Endometrial microvascular endothelial cells (primary cell): ENCODE measurements around the gene NDFIP2. TPM values are rescaled to one million over a fixed set of nuclear protein-coding genes. Genes with fewer than 3 reads are reported as not detected.

ENCODE experiments used
- in situ Hi-C: cut with HindIII; loops from 2 replicates; pipeline ENCODE4 v1.10.0; 2017; ENCODE audit warnings: low sequenced_read_pairs, low pct_unique_long_range_greater_than_20kb; ENCODE audit errors: inconsistent ontology term
- total RNA-seq: library from RNA; depleted of rRNA; stranded (reverse); fragments of >200 nt; gene quantifications from one replicate; pipeline ENCODE4 v1.2.3, GENCODE V29; 2015; ENCODE audit errors: inconsistent ontology term

The NDFIP2 gene
- total RNA-seq, 1 donor from 2014 or later: 13.6 TPM

DNA sequence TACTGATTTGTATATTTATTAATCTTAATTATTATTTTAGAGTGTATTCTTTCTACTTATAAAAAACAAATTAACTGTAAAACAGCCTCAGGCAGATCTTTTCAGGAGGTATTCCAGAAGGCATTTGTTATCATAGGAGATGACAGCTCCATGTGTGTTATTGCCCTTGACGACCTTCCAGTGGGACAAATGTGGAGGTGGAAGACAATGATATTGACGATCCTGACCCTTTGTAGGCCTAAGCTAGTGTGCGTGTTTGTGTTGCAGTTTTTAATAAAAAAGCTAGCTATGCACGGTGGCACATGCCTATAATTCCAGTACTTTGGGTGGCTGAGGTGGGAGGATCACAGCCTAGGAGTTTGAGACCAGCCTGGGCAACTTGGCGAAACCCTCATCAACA, 46.7 kb downstream of the NDFIP2 start:
- in situ Hi-C loops: no loop called here

DNA sequence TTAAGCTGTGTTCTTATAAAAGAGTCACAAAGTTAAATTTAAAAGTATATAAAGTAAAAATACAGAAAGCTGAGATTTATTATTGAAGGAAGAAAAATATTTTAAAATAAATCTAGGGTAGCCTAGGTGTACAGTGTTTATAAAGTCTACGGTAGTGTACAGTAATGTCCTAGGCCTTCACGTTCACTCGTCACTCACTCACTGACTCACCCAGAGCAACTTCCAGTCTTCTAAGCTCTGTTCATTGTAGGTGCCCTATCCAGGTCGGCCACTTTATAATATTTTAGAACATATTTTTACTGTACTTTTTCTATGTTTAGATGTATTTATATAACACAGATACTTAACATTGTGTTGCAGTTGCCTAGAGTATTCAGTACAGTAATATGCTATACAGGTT, 47.4 kb downstream of the NDFIP2 start:
- in situ Hi-C loops: no loop called here

DNA sequence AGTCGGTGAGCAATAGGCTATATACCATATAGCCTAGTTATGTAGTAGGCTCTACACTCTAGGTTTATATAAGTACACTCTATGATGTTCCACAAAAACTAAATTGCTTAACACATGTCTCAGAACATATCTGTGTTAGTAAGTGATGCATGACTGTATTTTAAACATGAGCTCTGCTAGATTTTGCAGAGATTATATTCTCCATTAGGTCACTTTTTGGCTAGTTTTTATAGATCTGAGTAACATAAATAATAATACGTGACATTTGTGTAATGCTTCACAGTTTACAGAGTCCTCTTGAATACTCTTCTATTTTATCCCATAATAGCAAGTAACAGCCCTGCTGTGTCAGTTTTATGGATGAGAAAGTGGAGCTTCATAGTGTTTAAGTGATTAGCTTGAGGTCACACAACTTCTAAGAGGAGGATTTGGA, 47.8 kb downstream of the NDFIP2 start:
- in situ Hi-C loops: no loop called here

DNA sequence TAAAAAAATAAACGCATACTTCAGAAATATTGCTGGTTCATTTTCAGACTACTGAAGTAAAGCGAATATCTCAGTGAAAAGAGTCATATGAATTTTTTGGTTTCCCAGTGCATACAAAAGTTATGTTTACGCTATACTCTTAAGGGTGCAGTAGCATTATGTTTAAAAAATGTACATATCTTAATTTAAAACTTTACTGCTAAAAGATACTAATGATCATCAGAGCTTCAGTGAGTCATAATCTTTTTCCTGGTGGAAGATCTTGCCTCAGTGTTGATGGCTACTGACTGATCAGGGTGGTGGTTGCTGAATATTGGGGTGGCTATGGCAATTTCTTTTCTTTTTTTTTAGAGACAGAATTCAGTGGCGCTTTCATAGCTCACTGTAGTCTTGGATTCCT, 48.9 kb downstream of the NDFIP2 start:
- in situ Hi-C loops: no loop called here

DNA sequence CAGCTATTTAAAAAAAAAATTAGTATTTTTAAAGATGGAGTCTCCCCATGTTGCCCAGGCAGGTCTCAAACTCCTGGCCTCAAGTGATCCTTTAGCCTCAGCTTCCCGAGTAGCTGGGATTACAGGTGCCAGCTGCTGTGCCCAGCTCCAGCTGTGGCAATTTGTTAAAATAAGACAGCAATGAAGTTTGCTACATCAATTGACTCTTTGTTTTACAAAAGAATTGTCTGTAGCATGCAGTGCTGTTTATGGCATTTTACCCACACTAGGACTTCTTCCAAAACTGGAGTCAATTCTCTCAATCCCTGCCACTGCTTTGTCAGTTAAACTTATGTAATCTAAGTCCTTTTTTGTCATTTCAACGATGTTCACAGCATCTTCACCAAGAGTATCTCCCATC, 49.3 kb downstream of the NDFIP2 start:
- in situ Hi-C loops: no loop called here

DNA sequence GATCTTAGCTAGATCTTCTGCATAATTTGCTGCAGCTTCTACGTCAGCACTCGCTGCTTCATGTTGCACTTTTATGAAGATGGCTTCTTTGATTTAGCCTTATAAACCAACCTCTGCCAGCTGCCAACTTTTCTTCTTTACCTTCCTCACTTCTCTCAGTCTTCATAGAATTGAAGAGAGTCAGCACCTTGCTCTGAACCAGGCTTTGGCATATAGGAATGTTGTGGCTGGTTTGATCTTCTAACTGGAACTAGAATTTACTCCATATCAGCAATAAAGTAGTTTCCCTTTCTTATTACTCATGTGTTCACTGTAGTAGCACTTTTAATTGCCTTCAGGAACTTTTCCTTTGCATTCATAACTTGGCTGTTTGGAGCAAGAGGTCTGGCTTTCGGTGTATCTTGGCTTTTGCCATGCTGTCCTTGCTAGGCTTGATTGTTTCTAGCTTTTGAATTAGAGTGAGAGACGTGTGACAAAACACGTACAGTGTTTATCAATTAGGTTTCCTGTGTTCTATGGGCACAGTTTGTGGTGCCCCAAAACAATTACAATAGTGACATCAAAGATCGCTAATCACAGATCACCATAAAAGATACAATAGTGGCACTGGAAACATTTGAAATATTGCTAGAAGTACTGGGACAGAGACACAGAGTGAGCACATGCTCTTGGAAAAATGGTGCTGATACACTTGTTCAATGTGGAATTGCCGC, 50.7 kb downstream of the NDFIP2 start:
- in situ Hi-C loops: no loop called here

DNA sequence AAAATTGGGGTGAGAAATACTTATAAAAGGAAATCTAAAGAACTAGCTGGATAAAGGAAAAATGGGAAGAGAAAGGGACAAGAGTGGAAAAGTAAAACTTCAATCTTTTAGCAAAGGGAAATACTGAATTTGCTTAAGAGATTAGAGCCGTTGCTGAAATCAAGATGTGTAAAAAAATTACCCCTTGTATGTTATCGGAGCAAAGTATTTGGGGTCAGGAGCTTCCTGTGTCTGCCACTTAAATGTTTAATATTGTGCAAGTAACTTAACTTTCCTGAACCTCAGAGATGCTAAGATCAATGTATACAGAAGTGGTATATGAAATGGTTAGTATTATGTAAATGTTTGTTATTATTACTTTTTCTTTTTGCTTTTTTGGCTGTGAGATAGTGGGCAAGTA, 51.6 kb downstream of the NDFIP2 start:
- in situ Hi-C loops: no loop called here

DNA sequence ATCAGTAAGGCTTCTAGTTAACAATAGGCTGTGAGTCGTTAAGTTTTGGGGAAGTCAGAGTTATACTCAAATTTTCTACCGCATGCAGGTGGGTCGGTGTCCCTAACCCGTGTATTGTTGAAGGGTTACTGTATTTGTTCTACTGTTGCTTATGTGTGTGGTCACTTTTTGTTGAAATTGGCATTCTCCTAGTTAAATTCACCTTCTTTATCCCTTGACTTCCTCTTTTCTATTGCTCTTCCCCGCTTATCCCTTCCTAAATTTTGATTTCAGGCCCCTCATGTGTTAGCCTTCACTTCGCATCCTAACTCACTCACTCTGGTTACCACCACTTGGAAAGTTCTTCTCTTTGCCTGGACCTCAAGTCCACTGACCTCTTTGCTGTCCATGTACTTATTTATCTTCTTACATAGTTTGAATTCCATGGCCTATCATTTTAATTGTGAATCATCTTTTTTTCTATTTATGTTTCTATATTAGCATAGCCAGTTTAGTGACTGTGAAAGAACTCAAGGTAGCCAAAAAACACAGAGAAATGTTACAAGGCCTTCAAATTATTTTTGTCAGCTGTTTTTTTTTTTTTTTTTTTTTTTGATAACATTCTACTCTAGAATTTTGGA, 52.9 kb downstream of the NDFIP2 start:
- in situ Hi-C loops: no loop called here

DNA sequence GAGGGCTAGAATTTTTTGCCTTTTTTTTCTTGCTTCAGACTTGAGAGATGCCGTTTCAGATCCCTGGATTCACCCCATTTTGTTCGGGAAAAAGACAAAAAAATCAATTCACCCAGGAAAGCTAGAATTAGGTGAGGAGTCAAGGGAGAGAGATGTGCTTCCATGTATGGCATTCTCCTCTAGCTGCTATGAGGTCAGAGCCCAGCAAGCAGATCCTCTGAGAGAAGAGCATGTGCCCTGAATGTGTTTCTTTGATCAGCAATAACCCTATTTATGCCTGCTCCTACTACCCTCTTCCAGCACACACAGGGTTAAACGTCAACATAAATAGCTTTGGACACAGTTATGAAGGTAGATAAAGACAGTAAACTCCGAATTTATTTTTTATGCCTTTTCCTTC, 53.6 kb downstream of the NDFIP2 start:
- in situ Hi-C loops: no loop called here

DNA sequence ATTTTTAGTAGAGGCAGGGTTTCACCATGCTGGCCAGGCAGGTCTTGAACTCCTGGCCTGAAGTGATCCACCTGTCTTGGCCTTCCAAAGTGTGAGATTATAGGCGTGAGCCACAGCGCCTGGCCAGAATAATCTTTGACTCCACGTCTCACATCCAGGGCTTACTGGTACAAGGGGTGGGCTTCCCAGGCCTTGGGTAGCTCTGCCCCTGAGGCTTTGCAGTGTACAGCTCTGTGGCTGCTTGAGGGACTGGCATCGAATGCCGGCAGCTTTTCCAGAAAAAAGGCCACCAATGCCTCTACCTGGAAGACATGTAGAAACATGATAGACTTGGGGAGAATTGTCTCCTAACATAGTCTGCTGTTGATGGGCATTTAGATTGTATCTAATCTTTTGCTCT, 57.8 kb downstream of the NDFIP2 start:
- in situ Hi-C loops: no loop called here

DNA sequence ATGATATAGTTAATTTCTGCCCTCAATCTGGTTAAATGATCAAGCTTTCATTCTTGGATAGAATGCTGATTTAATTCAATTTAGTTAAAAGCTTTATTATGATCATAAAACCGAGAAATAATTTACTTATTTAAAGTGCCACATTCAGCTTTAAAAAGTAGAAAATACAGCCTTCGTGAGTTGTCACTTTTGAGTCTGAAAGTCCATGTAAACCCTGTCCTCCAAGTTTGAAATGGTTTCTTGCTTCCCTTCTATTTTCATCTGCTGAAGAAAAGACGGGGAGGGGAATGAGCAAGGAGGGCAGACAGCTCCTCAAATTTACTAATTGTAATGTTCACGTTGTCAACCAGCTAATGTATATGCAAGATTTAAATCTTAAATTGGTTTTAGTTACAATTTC, 59.5 kb downstream of the NDFIP2 start:
- in situ Hi-C loops: no loop called here

DNA sequence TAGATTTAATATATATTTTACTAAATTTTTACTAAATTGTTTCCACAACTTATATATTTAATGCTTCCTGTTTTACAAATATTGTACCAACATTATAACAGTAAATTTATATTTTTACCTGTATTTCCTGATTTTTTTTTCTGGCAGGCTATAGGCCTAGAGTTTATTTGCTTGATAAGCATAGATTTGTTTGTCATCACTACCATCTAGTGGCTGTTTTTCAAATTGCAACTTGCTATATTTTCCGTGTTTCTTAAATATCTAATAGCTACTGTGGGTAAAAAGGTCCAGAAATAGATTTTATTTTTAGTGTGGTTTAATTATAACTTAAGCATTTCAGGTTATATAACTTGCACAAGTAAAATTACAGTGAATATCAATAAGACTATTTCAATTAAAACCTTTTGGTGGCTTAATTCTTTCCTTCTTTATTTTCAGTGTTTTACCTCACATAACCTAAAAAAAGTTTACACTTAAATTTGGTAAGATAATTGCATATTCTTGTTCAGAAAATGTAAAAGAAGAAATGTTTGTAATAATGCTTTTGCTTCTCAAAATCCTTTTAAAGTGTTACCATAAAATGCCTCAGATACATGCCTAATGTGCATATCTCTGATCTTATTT, 60.6 kb downstream of the NDFIP2 start:
- in situ Hi-C loops: no loop called here

DNA sequence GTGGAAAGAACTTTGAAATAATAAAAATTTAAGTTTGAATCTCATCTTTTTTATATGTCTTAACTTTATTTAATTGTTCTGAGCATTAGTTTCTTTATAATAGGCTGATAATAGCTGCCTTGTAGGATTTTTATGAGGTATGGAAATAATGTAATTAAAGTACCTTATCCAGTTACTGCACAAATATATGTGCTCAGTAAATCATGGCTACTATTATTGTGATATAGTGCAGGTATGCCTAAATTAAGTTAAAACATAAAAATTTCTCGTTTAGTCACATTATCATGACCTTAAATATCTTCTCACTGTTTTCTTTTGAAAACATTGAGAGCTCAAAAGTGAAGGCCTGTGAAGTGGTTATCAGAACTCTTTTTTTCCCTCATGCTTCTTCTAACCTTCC, 62.9 kb downstream of the NDFIP2 start:
- in situ Hi-C loops: no loop called here

DNA sequence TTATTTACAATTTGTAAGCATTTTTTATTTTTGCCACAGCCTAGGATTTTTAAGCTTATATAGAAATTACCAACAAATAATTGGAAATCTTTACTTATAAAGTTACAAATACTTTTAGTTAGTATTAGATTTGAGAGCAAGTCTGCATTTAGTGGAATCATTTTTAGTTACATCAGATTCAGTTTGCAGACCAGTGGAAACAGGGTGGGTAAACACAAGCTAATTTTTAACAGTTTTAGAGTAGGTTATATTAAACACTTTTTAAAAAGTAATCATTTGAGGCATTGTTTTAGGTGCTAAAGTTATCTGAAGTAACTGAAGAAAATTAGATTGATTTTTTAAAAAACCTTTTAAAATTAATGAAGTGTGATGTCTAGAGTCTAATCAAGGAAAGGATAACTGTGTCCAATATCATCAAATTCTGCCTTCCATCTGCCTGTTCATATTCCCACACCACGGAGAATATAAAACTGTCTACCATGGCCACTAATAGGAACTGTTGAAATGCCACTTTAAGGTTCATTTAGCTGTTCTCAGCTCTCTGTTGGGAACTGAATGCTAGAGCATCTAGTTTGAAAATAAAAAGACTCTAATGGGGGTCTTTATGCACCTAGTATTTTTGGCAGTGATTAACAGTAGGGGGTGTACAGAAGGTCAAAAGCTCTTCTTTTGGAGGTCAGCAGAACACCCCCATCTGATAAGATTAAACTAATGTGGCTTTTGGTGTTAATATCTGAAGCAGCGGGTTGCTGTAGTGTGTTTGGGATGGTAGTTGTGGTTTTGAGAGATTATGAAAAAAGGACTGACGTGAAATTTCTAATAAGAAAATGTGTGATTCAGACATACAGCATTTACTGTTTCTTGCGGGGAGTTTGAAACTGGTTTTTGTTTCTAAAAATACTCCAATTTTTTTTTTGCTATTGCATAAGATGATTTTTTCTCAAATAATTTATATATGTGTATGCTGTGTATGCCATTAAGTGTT, 66.5 kb downstream of the NDFIP2 start:
- in situ Hi-C loops: no loop called here

DNA sequence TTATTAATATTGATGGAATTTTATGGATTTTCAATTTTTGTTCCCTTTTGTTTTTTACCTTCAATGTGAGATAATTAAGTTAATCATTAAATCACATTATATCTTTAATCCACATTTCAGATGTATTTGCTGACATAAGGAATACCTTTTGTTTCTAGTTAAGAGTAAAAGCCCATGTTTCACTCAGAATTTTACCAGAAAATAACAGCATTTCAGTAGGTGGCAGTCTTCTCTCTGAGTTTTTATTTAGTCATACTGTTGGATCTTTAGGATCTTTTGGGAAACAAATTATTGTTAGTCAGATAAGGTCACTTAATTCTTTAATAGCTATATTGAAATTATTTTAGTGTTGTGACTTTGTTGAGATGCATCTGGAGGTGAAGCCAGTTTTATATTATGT, 67.9 kb downstream of the NDFIP2 start:
- in situ Hi-C loops: no loop called here

DNA sequence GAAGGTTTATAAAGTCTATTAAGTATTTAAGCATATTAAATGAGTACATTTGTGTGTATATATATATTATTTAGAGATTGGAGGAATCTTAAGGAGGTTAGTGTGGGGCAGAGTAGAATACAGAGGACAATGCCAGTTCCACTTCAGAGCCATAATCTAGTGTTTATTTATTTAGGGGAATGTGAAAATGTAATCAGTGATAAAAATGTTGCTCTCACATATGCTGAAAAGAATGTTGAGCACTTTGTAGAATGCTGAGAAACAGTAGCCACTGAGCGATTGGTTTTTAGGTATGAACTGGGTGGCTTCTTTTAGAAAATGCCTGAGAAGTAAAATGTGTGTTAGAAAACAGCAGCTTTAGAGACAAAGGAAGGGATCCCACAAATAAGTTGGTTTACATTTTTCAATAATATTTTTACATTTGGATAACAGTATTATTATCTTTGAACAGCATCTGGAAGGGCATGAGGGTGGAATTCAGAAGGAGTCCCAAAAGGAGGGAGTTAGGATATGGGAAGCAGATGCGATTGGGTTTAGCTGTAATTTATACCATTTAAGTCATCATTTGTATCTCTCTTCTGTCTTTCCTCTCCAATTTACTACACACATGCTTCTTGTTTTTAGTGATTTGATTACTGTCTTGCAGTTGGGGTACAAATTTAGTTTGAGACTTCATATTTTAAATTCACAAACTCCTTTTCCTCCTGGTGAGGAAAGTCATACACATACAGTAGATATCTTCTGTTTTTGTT, 68.6 kb downstream of the NDFIP2 start:
- in situ Hi-C loops: no loop called here

DNA sequence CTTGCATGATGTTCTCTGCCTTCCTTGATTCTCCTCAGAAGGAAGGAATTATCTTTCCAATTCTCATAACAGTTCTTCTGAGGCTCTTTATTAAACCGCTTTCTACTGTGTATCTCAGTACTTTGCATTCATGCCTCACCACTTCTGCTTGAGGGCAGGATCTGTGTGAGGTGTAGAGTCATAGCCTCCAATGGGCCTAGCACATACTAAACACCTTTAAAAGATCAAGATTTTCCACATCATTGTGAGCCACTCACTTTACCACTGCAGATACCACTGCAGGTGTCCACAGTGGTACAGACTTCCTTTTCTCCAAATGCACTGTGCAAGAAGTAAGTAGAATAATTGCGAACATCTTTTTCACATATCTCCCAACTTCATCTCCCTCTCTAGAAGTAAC, 76.7 kb downstream of the NDFIP2 start:
- in situ Hi-C loops: no loop called here

DNA sequence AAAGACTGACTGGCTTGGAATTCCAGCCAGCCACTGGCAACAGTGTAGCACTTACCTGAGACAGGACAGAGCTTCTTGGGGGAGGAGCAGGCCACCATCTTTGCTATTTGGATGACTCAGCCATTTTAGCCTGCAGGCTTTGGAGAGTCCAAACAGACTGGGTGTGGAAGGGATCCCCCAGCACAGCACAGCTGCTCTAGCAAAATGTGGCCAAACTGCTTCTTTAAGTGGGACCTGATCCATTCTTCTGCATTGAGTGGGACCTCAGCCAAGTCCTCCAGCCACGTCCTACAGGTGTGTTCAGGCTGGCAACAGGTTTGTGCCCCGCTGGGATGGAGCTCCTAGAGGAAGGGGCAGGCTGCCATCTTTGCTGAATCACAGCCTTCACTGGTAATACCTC, 80.0 kb downstream of the NDFIP2 start:
- in situ Hi-C loops: no loop called here

DNA sequence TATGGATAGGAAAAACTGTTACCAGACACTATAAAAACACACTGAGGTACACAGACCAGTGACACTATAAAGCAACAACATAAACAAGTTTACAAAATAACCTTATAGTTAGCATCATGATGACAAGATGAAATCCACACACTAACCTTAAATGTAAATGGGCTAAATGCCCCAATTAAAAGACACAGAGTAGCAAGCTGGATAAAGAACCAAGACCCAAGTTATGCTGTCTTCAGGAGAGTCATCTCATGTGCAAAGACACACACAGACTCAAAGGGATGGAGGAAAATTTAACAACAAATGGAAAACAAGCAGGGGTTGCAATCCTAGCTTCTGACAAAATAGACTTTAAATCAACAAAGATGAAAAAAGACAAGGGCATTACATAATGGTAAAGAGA, 81.6 kb downstream of the NDFIP2 start:
- in situ Hi-C loops: no loop called here
